Measurements from ENCODE around the gene PDXDC1. TPM values are rescaled to one million over a fixed set of nuclear protein-coding genes. Genes with fewer than 3 reads are reported as not detected.

The PDXDC1 gene, protein sequence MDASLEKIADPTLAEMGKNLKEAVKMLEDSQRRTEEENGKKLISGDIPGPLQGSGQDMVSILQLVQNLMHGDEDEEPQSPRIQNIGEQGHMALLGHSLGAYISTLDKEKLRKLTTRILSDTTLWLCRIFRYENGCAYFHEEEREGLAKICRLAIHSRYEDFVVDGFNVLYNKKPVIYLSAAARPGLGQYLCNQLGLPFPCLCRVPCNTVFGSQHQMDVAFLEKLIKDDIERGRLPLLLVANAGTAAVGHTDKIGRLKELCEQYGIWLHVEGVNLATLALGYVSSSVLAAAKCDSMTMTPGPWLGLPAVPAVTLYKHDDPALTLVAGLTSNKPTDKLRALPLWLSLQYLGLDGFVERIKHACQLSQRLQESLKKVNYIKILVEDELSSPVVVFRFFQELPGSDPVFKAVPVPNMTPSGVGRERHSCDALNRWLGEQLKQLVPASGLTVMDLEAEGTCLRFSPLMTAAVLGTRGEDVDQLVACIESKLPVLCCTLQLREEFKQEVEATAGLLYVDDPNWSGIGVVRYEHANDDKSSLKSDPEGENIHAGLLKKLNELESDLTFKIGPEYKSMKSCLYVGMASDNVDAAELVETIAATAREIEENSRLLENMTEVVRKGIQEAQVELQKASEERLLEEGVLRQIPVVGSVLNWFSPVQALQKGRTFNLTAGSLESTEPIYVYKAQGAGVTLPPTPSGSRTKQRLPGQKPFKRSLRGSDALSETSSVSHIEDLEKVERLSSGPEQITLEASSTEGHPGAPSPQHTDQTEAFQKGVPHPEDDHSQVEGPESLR
- total RNA-seq = 58.5 and 65.9 TPM in 2 replicates

GRCh38 chr16:14974656-14975417 is at the start of gene PDXDC1:
Gene PDXDC1, plus strand, starts transcription at chr16:14975026. Its CDS starts 174 bp downstream, at chr16:14975200.

DNA sequence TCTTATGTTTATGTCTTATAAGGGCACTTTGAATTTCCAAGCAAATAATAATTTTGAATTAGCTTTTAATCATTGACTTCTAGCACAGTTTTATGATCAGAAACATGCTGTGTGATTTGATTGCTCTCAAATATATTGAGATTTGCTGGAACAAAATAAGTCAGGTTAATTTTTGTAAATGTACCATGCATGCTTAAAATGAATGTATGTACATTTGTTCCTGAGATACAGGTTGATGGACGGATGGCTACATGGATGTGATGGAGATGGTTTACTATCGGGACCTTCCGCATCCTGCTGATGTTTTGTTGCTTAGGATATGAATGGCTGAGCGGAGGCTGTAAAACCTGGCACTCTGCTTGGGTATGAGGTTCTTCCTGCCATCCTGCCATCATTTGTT is 37.7 kb upstream of the PDXDC1 start, which contains the start of gene NPIPA1:
Gene NPIPA1 (plus strand): TSS at position 301 of the 400 bp plus-strand sequence. CDS start 0 bp downstream, at position 301.

DNA sequence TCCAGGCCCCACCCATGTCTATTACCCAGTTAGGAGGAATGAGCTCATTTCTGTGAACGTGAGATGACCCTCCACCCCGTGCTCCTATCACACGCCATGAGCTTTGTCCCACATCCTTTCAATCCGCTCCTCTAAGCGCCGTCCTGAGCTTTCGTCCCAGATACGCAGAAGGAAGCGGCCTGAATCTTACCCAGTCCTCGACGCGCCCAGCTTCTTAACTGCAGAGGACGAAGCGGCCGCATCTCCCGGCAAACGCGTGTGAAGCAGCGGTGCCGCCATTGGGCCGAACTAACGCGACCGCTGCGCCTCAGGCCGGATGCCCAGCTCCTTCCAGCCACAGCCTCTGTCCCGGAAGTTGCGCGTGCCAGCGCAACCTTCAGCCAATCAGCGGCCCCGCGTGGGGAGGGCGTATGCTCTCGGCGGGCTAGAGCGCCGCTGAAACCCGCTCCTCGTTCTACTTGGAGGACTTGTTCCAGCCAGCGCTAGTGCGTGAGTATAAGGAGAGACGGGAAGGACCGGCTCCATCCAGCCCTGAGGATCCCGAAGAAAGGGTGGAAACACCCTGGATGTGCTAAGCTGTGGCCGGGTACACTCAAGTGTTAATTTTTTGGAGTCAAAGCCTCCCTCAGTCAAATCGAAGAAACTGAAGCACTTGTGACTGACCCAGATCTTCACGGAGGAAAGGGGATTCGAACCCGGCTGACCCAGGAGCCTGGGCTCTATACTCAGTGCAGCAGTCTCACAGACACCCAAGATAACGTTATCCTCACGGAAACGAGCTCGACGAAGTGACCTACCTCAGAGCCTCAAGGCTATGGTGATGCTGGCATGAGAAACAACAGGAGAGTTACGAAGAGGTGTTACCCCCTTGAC is 119.4 kb downstream of the PDXDC1 start, which contains the start of gene RRN3:
Gene RRN3 (minus strand): TSS at position 318 of the 873 bp plus-strand sequence. CDS start 39 bp downstream, at position 279.

Other genes with a start within 250 kb of the PDXDC1 start
- gene NPIPA2, start 232.5 kb upstream of the PDXDC1 start, total RNA-seq = not detected in 2 replicates
- gene NOMO1, start 141.3 kb upstream of the PDXDC1 start, total RNA-seq = 72.0 and 111 TPM in 2 replicates
- gene NPIPA1, start 37.6 kb upstream of the PDXDC1 start, total RNA-seq = 47.1 and 53.0 TPM in 2 replicates
- 51.5 and 57.4 TPM in 2 replicates for gene NTAN1, start 81.0 kb downstream of the PDXDC1 start, total RNA-seq
- 22.6 and 22.8 TPM in 2 replicates for gene RRN3, start 119.2 kb downstream of the PDXDC1 start, total RNA-seq

Measured in cardiac atrium fibroblast (primary cell).